Measurements from ENCODE around the gene MYOZ3. TPM values are rescaled to one million over a fixed set of nuclear protein-coding genes. Genes with fewer than 3 reads are reported as not detected.

Gene MYOZ3
- total and polyA plus RNA-seq, 2 donors, result 0.25 to 0.47 TPM

- Histone ChIP-seq H3K9me3 (ENCODE audit: control insufficient read depth in 2 of 2, insufficient read depth in 1 of 2, low read length in 1 of 2) (no peaks in the 10 kb centered on the region), H3K4me3 (ENCODE audit: low read length in 2 of 2) (no peak overlapping the region), H3K27me3 (ENCODE audit: control insufficient read depth in 2 of 2, insufficient read depth in 1 of 2, low read length in 1 of 2) (peaks cover 0 to 2% of the 10 kb centered on the region in 2 donors), H3K27ac (ENCODE audit: low read depth in 1 of 2, low read length in 1 of 2) (no peak overlapping the region), H3K4me1 (ENCODE audit: control insufficient read depth in 2 of 2, insufficient read depth in 2 of 2, low read length in 2 of 2) (peaks cover 0 to 11% of the 10 kb centered on the region in 2 donors), H3K36me3 (ENCODE audit: control insufficient read depth in 2 of 2, insufficient read depth in 2 of 2, low read length in 1 of 2) (no peaks in the 10 kb centered on the region)
- 92% methylated on average over 2 of the region's 2 CpGs for WGBS
- peak in 1 of 9 donors; percentile 27 for DNase-seq (ENCODE audit: low read depth in 6 of 9, low spot score in 9 of 9)
Measured at GRCh38 chr5:150653762-150654556, 7.1 kb upstream of the MYOZ3 start.

DNA sequence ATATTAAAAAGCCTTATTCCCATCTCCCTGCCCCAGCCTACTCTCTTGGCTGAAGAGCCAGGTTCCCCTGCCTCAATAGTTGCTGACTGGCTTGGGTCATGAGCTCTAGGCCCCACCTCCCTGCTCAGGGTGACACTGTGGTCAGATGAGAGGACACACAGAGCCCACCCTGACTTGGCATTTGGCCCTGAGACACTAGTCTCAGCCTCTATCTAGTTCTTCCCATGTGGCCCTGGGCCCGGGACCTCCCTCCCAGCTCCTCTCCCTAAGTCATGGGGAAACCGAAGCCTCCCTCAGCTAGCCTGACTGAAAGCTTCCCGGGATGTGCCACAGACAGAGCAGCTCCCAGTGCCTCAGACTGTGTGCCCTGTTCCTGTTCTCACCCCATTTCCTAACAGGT is 5.8 kb upstream of the MYOZ3 start:
- DNase-seq (ENCODE audit: low read depth in 6 of 9, low spot score in 9 of 9), result no peak
- no peaks in the 10 kb centered on the region for H3K36me3 ChIP-seq (ENCODE audit: control insufficient read depth in 2 of 2, insufficient read depth in 2 of 2, low read length in 1 of 2)
- WGBS, result 97% methylated on average over 3 of the region's 3 CpGs
- no peak overlapping the region for H3K4me3 ChIP-seq (ENCODE audit: low read length in 2 of 2)
- no peaks in the 10 kb centered on the region for H3K9me3 ChIP-seq (ENCODE audit: control insufficient read depth in 2 of 2, insufficient read depth in 1 of 2, low read length in 1 of 2)
- peaks cover 0 to 11% of the 10 kb centered on the region in 2 donors for H3K4me1 ChIP-seq (ENCODE audit: control insufficient read depth in 2 of 2, insufficient read depth in 2 of 2, low read length in 2 of 2)
- H3K27ac ChIP-seq (ENCODE audit: low read depth in 1 of 2, low read length in 1 of 2), result no peak overlapping the region
- H3K27me3 ChIP-seq (ENCODE audit: control insufficient read depth in 2 of 2, insufficient read depth in 1 of 2, low read length in 1 of 2), result peaks cover 0 to 2% of the 10 kb centered on the region in 2 donors

- DNase-seq (ENCODE audit: low read depth in 6 of 9, low spot score in 9 of 9), result peak; percentile 44 to 89 (median 73)
- no peaks in the 10 kb centered on the region for H3K9me3 ChIP-seq (ENCODE audit: control insufficient read depth in 2 of 2, insufficient read depth in 1 of 2, low read length in 1 of 2)
- H3K4me3 ChIP-seq (ENCODE audit: low read length in 2 of 2), result peak overlapping the region; percentile 53 to 54
Measured at GRCh38 chr5:150656191-150657132, 4.6 kb upstream of the MYOZ3 start.

GRCh38 chr5:150658121-150658520 is 2.9 kb upstream of the MYOZ3 start:
- 100% methylated on average over 4 of the region's 4 CpGs for WGBS
- Histone ChIP-seq H3K4me1 (ENCODE audit: control insufficient read depth in 2 of 2, insufficient read depth in 2 of 2, low read length in 2 of 2) (peaks cover 0 to 11% of the 10 kb centered on the region in 2 donors), H3K9me3 (ENCODE audit: control insufficient read depth in 2 of 2, insufficient read depth in 1 of 2, low read length in 1 of 2) (no peaks in the 10 kb centered on the region), H3K27ac (ENCODE audit: low read depth in 1 of 2, low read length in 1 of 2) (no peak overlapping the region), H3K4me3 (ENCODE audit: low read length in 2 of 2) (no peak overlapping the region), H3K27me3 (ENCODE audit: control insufficient read depth in 2 of 2, insufficient read depth in 1 of 2, low read length in 1 of 2) (peaks cover 0 to 16% of the 10 kb centered on the region in 2 donors), H3K36me3 (ENCODE audit: control insufficient read depth in 2 of 2, insufficient read depth in 2 of 2, low read length in 1 of 2) (no peaks in the 10 kb centered on the region)
- DNase-seq (ENCODE audit: low read depth in 6 of 9, low spot score in 9 of 9), result no peak

More at GRCh38 chr5:150656191-150657132, 4.6 kb upstream of the MYOZ3 start:
- peaks cover 0 to 7% of the 10 kb centered on the region in 2 donors for H3K27me3 ChIP-seq (ENCODE audit: control insufficient read depth in 2 of 2, insufficient read depth in 1 of 2, low read length in 1 of 2)
- H3K27ac ChIP-seq (ENCODE audit: low read depth in 1 of 2, low read length in 1 of 2), result no peak overlapping the region
- peaks cover 0 to 11% of the 10 kb centered on the region in 2 donors for H3K4me1 ChIP-seq (ENCODE audit: control insufficient read depth in 2 of 2, insufficient read depth in 2 of 2, low read length in 2 of 2)
- no peaks in the 10 kb centered on the region for H3K36me3 ChIP-seq (ENCODE audit: control insufficient read depth in 2 of 2, insufficient read depth in 2 of 2, low read length in 1 of 2)
- WGBS, result 2% methylated on average over 99 of the region's 99 CpGs

GRCh38 chr5:150658699-150659265 is 2.3 kb upstream of the MYOZ3 start:
- DNase-seq (ENCODE audit: low read depth in 6 of 9, low spot score in 9 of 9), result no peak
- H3K4me1 ChIP-seq (ENCODE audit: control insufficient read depth in 2 of 2, insufficient read depth in 2 of 2, low read length in 2 of 2), result peaks cover 0 to 11% of the 10 kb centered on the region in 2 donors
- no peak overlapping the region for H3K4me3 ChIP-seq (ENCODE audit: low read length in 2 of 2)
- peaks cover 0 to 18% of the 10 kb centered on the region in 2 donors for H3K27me3 ChIP-seq (ENCODE audit: control insufficient read depth in 2 of 2, insufficient read depth in 1 of 2, low read length in 1 of 2)
- H3K9me3 ChIP-seq (ENCODE audit: control insufficient read depth in 2 of 2, insufficient read depth in 1 of 2, low read length in 1 of 2), result no peaks in the 10 kb centered on the region
- H3K36me3 ChIP-seq (ENCODE audit: control insufficient read depth in 2 of 2, insufficient read depth in 2 of 2, low read length in 1 of 2), result no peaks in the 10 kb centered on the region
- WGBS, result 81% methylated on average over 3 of the region's 3 CpGs
- no peak overlapping the region for H3K27ac ChIP-seq (ENCODE audit: low read depth in 1 of 2, low read length in 1 of 2)

- Histone ChIP-seq H3K4me1 (ENCODE audit: control insufficient read depth in 2 of 2, insufficient read depth in 2 of 2, low read length in 2 of 2) (peaks cover 0 to 11% of the 10 kb centered on the region in 2 donors), H3K27ac (ENCODE audit: low read depth in 1 of 2, low read length in 1 of 2) (no peak overlapping the region), H3K36me3 (ENCODE audit: control insufficient read depth in 2 of 2, insufficient read depth in 2 of 2, low read length in 1 of 2) (no peaks in the 10 kb centered on the region), H3K27me3 (ENCODE audit: control insufficient read depth in 2 of 2, insufficient read depth in 1 of 2, low read length in 1 of 2) (peaks cover 0 to 18% of the 10 kb centered on the region in 2 donors), H3K4me3 (ENCODE audit: low read length in 2 of 2) (no peak overlapping the region), H3K9me3 (ENCODE audit: control insufficient read depth in 2 of 2, insufficient read depth in 1 of 2, low read length in 1 of 2) (no peaks in the 10 kb centered on the region)
- no peak for DNase-seq (ENCODE audit: low read depth in 6 of 9, low spot score in 9 of 9)
- 96% methylated on average over 11 of the region's 11 CpGs for WGBS
Measured at GRCh38 chr5:150659360-150660107, 1.5 kb upstream of the MYOZ3 start.

DNA sequence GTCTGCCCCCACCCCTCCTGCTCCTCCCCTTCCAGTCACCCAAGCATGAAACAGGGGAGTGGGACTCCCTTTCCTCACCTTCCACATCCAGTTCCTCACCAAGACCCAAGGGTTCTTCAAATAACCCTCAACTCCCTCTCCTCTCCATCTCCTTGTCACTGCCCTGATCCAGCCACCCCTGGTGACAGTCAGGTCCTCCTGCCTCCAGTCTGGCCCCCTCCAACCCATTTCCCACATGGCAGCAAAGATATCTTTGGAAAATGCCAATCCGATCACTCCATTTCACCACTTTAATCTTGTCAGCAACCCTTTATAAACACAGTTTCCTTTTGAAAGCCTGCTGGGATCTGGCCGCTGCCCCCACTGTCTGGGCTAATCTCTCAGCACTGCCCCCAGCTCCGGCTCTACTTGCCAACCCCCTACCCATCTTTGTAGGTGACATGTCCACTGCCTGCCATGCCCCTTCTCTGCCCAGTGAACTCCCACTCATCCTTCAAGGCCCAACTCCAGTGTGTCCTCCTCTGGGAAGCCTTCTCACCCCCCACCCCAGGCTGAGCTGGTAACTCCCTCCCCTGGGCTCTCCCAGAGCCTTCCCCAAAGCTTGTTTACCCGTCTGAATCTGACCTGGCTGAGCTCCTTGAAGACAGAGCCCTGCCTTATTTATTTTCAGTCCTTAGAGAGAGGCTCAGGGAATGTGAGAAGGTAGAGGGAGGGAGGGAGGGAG is 781 bp upstream of the MYOZ3 start:
- DNase-seq (ENCODE audit: low read depth in 6 of 9, low spot score in 9 of 9), result no peak
- H3K27ac ChIP-seq (ENCODE audit: low read depth in 1 of 2, low read length in 1 of 2), result no peak overlapping the region

More for the DNA sequence above, 781 bp upstream of the MYOZ3 start:
- 91% methylated on average over 4 of the region's 4 CpGs for WGBS
- Histone ChIP-seq H3K36me3 (ENCODE audit: control insufficient read depth in 2 of 2, insufficient read depth in 2 of 2, low read length in 1 of 2) (no peaks in the 10 kb centered on the region), H3K4me1 (ENCODE audit: control insufficient read depth in 2 of 2, insufficient read depth in 2 of 2, low read length in 2 of 2) (peaks cover 0 to 11% of the 10 kb centered on the region in 2 donors), H3K9me3 (ENCODE audit: control insufficient read depth in 2 of 2, insufficient read depth in 1 of 2, low read length in 1 of 2) (no peaks in the 10 kb centered on the region), H3K4me3 (ENCODE audit: low read length in 2 of 2) (no peak overlapping the region), H3K27me3 (ENCODE audit: control insufficient read depth in 2 of 2, insufficient read depth in 1 of 2, low read length in 1 of 2) (peaks cover 0 to 22% of the 10 kb centered on the region in 2 donors)

Data from thymus (tissue), 11 donors.